Effector CD4-positive, alpha-beta T cell (primary cell): ENCODE measurements around the gene ZNF76.

Experiments
- DNase-seq: peaks from one replicate; pipeline ENCODE4 v3.0.0-alpha.2; 2020

The ZNF76 gene

GRCh38 chr6:35237476-35237875 is 22.1 kb upstream of the ZNF76 start:
- DNase-seq, result no peak

GRCh38 chr6:35238843-35239289 is 20.7 kb upstream of the ZNF76 start:
- no peak for DNase-seq

DNA sequence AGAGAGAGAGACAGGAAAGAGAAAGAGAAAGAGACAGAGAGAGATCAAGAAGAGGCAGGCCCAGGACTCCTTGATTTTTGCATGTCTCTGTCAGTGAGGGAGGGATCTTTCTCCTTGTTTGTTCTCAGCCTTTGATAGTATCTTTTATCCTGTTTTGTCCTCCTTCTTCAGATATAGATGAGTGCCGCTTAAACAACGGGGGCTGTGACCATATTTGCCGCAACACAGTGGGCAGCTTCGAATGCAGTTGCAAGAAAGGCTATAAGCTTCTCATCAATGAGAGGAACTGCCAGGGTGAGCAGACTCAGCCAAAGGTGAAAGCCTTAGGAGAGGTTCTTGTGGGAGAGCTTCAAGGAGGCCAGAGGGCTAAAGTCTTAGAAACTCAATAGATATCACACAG is 20.0 kb upstream of the ZNF76 start:
- no peak for DNase-seq

DNA sequence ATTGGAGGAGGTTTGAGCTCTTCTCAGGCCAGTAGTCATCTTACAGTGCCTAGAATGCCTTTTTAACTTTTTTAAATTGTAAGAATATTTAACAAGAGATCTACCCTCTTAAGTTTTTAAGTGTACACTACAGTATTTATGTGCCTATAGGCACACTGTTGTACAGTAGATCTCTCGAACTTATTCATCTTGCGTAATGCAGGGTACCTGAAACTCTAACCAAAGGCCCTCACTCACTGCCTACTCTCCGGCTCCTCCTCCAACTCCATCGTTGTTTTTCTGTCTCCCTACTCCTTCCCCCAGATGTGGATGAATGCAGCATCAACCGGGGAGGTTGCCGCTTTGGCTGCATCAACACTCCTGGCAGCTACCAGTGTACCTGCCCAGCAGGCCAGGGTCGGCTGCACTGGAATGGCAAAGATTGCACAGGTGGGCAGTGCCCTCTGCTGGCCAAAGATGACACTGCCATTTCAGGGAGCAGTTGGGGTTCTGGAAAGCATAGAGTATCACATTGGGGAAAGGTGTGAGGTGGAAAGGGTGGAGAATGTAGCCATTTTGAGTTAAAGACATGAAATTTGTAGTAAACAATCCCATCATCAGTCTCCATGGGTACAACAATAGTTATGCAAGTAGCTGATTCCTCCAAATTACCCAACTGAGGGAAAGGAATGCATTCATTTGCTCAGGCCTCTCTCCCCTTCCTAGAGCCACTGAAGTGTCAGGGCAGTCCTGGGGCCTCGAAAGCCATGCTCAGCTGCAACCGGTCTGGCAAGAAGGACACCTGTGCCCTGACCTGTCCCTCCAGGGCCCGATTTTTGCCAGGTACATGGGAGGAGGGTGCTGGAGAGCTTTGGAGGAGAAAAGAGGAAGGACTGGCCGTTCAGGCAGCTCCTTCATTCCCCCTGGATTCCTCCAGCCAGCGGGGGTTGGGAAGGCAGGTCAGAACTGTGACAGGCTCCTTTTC is 18.4 kb upstream of the ZNF76 start:
- peak; percentile 65 for DNase-seq

GRCh38 chr6:35242486-35242885 is 17.0 kb upstream of the ZNF76 start:
- DNase-seq, result no peak

GRCh38 chr6:35242906-35243305 is 16.6 kb upstream of the ZNF76 start:
- DNase-seq, result no peak

DNA sequence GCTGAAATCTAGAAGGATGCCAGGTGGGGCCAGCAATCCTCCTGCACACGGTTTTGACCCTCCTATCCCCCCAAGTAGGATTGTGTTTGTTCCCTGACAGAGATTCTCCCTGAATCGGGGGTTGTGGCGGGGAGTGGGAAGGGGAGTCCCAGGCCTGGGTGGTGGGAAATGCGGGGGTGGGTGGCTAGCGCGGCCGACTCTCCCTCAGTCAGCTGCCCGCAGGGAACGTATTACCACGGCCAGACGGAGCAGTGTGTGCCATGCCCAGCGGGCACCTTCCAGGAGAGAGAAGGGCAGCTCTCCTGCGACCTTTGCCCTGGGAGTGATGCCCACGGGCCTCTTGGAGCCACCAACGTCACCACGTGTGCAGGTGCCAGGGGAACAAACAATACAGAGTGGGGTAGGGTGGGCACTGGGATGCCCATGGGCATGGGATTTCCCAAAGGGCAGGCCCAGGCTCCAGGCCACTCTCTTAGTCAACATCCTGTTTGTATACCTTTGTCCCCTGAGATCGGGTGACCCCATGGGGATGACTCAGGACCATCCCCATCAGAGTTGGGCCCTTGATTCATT is 16.1 kb upstream of the ZNF76 start:
- no peak for DNase-seq

DNA sequence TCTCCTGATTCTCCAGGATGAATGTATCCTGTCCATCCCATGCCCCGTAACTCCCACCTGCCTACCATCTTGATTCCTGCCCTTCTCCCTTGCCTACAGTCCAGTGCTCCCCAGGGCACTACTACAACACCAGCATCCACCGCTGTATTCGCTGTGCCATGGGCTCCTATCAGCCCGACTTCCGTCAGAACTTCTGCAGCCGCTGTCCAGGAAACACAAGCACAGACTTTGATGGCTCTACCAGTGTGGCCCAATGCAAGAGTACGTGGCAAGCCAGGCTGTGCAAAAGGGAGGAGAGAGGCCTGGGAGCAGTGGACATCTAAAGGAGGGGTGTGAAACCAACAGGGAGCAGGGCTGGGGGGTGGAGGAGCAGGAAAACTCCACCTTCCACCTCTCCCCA is 15.0 kb upstream of the ZNF76 start:
- no peak for DNase-seq

DNA sequence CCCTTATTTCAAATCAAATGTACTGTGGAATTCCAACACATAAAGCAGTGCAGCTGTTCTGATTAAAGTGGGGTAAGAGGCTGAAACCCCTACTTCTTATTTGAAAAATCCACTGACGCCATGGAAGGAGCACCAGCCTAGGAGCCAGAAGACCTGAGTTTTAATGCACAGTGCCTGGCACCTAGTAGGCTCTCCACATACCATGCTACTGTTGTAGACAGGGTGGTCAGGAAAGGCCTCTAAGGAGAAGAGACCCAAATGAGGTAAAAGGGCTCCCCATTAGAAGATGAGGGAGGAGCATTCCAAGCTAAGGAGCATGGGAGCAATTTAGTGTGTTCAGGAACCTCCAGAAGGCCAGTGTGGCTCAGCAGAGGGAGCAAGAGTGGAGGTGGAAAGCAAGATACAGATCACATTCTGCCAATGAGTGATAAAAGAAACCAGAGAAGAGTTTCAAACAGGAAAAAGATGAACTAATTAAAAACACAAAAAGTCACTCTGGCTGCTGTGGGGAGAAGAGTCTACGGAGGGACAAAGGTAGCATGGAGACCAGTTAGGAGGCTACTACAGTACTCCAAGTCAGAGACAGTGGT is 11.8 kb upstream of the ZNF76 start:
- DNase-seq, result no peak

- no peak for DNase-seq
Observed at GRCh38 chr6:35248300-35248699, 11.2 kb upstream of the ZNF76 start.

GRCh38 chr6:35248965-35249364 is 10.6 kb upstream of the ZNF76 start:
- no peak for DNase-seq

GRCh38 chr6:35251949-35252348 is 7.6 kb upstream of the ZNF76 start:
- DNase-seq, result no peak

GRCh38 chr6:35253249-35253648 is 6.3 kb upstream of the ZNF76 start:
- DNase-seq, result no peak

GRCh38 chr6:35258336-35258735 is 1.2 kb upstream of the ZNF76 start:
- no peak for DNase-seq

DNA sequence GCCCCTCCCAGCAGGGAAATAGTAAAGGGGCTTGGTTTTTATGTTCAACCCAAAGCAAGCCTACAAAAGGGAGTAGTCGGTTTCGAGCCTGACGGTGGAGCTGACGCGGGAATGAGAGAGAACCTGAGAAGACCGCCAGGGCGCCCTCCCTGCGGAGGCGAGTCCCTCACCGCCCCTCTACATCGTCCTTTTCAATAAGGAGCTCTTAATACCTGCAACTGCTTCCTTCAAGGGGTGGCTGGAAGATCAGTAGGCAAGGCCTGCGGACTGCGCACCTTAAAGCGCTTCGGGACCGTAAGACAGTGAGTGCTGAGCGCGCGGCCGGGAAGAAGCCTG is 709 bp upstream of the ZNF76 start:
- peak; percentile 45 for DNase-seq

DNA sequence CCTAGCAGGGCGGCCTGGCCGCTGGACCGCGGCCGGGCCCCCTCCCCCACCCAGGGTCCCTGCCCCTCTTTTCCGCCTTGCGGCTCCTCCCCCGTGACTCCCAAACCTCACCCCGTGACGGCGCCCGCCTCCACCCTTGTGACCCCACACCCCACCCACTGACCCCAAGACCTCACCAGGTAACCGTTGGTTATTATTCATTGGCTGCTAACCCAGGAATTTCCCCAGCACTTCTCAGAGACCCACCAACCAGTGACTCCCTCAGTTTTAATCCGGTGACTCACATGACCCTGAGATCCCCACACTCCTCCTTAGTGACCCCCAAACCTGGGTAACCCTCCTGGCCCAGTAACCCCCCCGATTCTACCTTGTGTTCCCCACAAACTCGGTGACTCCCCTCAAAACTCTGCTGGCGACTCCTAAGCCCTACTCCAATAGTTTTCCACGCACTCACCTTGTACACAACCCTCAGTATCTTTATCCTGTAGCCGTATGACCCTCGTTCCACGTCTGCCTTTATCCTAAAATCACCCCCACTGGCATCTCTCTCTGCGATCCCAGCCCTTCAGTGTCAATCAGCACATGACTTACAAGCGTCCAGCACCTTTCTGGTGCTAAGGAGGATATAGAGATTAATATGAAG is 534 bp downstream of the ZNF76 start:
- DNase-seq, result peak; percentile 76

DNA sequence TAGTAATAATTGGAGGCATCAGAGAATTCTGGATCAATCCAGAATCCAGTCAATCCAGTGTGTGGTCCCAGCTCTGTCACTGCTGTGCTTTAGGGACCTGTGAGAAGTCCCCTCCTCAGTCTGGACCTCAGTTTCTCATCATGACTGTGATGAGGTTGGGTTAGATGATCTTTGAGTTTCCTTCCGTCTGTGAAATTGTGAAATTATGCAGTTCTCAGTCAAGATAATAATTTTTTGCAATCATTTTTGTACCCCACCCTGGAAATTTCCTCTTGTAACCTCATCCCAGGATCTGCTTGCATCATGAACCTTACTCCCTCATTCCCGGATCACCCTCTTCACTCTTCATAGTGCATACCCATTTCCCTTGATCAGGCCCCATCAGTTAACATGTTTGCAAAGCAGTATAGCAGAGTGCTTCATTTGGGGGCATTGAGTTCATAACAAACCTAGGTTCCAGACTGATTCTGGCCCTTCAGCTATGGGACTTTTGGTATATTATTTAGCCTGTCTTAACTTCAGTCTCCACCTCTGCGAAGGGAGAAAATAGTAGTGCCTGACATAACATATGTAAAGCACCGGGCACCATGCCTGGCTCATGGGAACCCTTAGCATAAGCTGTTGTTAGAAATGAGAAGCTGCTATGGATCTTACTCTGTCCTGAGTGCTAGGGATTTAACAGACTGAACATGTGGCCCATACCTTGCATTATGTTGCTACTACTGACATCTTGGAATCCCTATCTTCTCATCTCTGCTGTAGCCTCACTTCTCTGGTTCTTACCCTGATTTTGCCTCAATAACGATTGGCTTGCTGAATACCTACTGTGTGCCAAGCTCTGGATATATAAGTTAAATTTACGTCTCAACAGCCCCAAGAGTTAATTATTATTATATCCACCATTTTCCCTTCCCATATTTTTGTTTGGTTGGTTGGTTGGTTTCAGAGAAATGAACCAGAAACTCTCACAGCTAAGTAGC is 1.3 kb downstream of the ZNF76 start:
- DNase-seq, result no peak

DNA sequence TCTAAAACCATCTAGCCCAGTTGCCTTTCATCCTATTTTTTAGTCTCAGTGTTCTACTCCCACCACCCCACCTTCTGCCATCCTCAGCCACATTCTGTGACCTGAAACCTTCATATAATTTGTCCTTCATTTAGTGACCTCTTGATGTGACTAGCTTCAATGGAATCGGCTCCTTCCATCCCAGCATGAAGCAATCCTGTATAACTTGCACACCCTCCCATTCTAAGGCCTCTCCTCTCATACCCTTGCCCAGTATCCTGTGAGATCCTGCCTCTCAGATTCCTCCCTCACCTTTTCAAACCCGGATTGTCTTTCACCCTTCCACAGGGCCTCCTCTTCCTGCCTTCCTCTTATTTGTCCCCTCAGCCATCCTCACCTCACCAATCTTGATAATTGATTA is 3.1 kb downstream of the ZNF76 start:
- DNase-seq, result no peak

GRCh38 chr6:35264550-35265274 is 5.2 kb downstream of the ZNF76 start:
- no peak for DNase-seq

DNA sequence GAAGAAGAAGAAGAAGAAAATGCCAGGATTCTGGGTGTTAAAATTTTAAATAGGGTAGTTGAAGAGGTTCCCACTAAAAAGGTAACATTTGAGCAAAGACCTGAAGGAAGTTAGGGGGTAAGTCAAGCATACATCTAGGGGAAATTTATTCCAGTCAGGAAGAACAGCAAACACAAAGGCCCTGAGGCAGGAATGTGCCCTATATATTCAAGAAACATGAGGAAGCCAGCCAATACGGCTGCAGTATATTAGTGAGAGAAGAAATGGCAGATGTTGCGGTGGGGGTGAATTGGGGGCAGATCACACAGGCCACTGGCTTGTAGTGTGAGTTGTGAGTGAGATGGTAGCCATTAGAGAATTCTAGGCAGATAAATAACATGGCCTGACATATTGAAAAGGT is 6.0 kb downstream of the ZNF76 start:
- DNase-seq, result no peak

DNA sequence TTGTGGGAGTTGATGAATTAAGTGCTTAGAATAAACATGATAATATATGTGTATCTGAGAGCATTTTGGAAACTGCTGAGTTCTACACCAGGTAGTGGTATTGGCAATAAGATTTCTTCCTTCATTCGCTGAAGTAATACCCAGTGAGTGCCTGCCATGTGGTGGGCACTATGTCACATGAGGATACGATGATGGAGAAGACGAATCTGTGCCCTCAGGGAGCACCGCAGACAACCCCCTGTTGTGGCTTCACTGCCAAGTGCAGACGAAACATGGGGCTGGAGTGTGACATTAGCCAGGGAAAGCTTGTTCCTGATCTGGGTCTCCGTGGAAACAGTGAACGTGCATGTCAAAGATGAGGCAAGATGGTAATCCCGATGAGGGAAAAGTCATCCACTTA is 7.9 kb downstream of the ZNF76 start:
- DNase-seq, result no peak

- DNase-seq, result no peak
Observed at GRCh38 chr6:35267897-35268296, 8.4 kb downstream of the ZNF76 start.
